Small intestine (tissue), 7 donors: ENCODE data around the gene NOXRED1. TPM values are rescaled to one million over a fixed set of nuclear protein-coding genes. Genes with fewer than 3 reads are reported as not detected.
"Not testable (repeated sequence)": the region's sequence is repeated elsewhere in the genome, so short reads cannot be mapped to it uniquely, and the experiment has no call there.

Experiments used
- DNase-seq, 2 donors: peaks; one replicate each; pipeline versions ENCODE4 v3.0.0 to v3.0.0-alpha.2; 2013
- FAIRE-seq: peaks from 2 replicates; lab custom pipeline; 2012; peaks lifted over from hg19 to GRCh38; lab: Jason Lieb, UNC
- H3K27ac ChIP-seq, 3 donors: one replicate each; pipeline ENCODE4 v1.5.1; 2013; ENCODE audit warnings: low read length in 2 of 3, mild to moderate bottlenecking in 2 of 3, control low read depth in 1 of 3, inconsistent platforms in 1 of 3, low read depth in 1 of 3, moderate library complexity in 1 of 3
- H3K27me3 ChIP-seq, 3 donors: one replicate each; pipeline ENCODE4 v1.6.1; 2013; ENCODE audit warnings: low read length in 3 of 3, inconsistent platforms in 1 of 3; ENCODE audit not compliant: control insufficient read depth in 3 of 3, insufficient read depth in 3 of 3
- H3K36me3 ChIP-seq, 3 donors: one replicate each; pipeline ENCODE4 v1.6.1; 2013; ENCODE audit warnings: low read length in 3 of 3, inconsistent platforms in 1 of 3, low read depth in 1 of 3, mild to moderate bottlenecking in 1 of 3, moderate library complexity in 1 of 3; ENCODE audit not compliant: control insufficient read depth in 3 of 3, insufficient read depth in 2 of 3
- H3K4me1 ChIP-seq, 3 donors: one replicate each; pipeline ENCODE4 v1.6.1; 2013; ENCODE audit warnings: low read length in 2 of 3, inconsistent platforms in 1 of 3, low read depth in 1 of 3, mild to moderate bottlenecking in 1 of 3, moderate library complexity in 1 of 3; ENCODE audit not compliant: control insufficient read depth in 3 of 3, insufficient read depth in 2 of 3
- H3K4me3 ChIP-seq, 3 donors: one replicate each; pipeline ENCODE4 v1.5.1; 2013; ENCODE audit warnings: low read length in 3 of 3, control low read depth in 1 of 3, inconsistent platforms in 1 of 3, low read depth in 1 of 3, mild to moderate bottlenecking in 1 of 3, moderate library complexity in 1 of 3
- H3K9me3 ChIP-seq, 2 donors: one replicate each; pipeline ENCODE4 v1.6.1; 2013; ENCODE audit warnings: low read depth in 1 of 2, low read length in 1 of 2; ENCODE audit not compliant: control insufficient read depth in 2 of 2, insufficient read depth in 1 of 2
- WGBS, 3 donors: extraction: QIAGEN DNeasy Blood & Tissue Kit; methylation state at CpG; one replicate each; pipeline ENCODE4 v1.1.7; 2013; 5-methylcytosine and 5-hydroxymethylcytosine counted together
- polyA plus RNA-seq, 4 donors: library from polyadenylated mRNA; stranded (reverse) in 3 of 4; unstranded in 1 of 4; fragments of 200-250 nt in 3 of 4; fragments of 120-200 nt in 1 of 4; gene quantifications; one replicate each; pipeline versions ENCODE4 v1.2.1 to v1.2.3, GENCODE V29; 2013
- donor health status: healthy with polysubstance abuse.
- donor health status: control.
- donor health status: control.
- donor health status: Bipolar disorder and iron deficiency.
- donor health status: healthy.

The NOXRED1 gene
- polyA plus RNA-seq, 4 donors, result 0.12 to 0.68 (median 0.36) TPM

DNA sequence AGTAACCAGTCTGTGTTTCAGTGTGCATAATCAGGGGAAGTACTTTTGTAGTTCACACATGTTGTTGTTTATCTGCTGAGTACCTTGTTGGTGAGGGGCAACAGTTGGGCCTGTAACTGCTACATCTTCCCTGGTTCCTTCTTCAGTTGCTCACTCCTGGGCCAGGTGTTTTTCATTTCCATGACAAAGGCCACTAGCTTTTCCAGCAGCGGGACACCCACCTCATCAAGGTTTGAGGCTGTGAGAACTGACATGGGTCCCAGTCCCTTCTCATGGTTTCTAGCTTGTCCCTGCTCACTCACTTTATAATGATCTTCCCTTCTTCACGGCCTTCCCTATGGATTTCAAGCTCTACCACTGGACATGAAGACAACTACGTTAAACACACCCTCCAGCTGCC is 1.5 kb upstream of the NOXRED1 start:
- H3K27me3 ChIP-seq, result no peaks in the 10 kb centered on the region
- peaks cover 0 to 1% of the 10 kb centered on the region in 2 donors for H3K9me3 ChIP-seq
- FAIRE-seq (no peak), DNase-seq (no peak)
- WGBS, 3 donors, result 86 to 98% (median 96%) methylated on average over 3 of the region's 3 CpGs
- no peak overlapping the region for H3K27ac ChIP-seq
- no peaks in the 10 kb centered on the region for H3K4me1 ChIP-seq
- H3K4me3 ChIP-seq, result no peak overlapping the region
- peaks cover 22 to 40% (median 31%) of the 10 kb centered on the region in 3 donors for H3K36me3 ChIP-seq

DNA sequence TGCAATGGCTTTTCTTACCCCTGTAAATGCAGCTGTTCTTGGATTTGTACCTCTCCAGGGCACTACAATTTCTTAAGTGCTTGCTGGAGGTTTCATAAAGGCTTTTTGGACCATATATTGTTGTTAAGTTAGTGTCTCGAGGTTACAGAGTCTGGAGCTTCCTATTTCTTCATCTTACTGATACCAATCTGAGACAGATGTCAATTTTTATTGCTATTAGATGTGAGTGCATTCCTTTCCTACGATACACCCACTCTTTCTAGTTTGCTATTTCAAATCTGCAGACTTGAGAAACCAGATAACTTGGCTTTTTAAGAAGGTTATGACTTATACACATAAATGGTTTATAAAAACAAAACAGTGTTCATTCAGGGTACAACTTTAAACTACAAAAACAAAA is 2.1 kb downstream of the NOXRED1 start:
- Histone ChIP-seq H3K27me3 (no peaks in the 10 kb centered on the region), H3K27ac (no peak overlapping the region), H3K9me3 (peaks cover 0 to 17% of the 10 kb centered on the region in 2 donors), H3K4me3 (no peak overlapping the region), H3K4me1 (no peaks in the 10 kb centered on the region), H3K36me3 (peaks cover 10 to 17% (median 12%) of the 10 kb centered on the region in 3 donors)
- 49 to 89% (median 69%) methylated on average over 2 of the region's 2 CpGs for WGBS, 3 donors
- FAIRE-seq (no peak), DNase-seq (no peak)

DNA sequence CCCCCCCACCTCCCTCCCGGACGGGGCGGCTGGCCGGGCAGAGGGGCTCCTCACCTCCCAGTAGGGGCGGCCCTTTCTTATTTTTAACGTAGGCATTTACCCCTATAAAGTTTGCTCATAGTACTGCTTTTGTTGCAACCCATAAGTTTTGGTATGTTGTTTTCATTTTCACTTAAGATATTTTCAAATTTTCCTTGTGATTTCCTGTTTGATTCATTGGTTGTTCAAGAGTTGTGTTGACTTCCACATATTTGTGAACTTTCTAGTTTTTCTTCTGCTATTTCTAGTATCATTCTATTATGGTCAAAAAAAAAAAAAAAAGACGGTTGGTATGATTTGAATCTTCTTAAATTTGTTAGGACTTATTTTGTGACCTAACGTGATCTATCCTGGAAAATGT is 6.5 kb downstream of the NOXRED1 start:
- Histone ChIP-seq H3K36me3 (peaks cover 0 to 2% (median 0%) of the 10 kb centered on the region in 3 donors), H3K27me3 (no peaks in the 10 kb centered on the region), H3K27ac (no peak overlapping the region), H3K4me3 (no peak overlapping the region), H3K4me1 (no peaks in the 10 kb centered on the region), H3K9me3 (peaks cover 0 to 17% of the 10 kb centered on the region in 2 donors)
- WGBS, 3 donors, result 93 to 96% (median 95%) methylated on average over 6 to 8 of the region's 8 CpGs
- FAIRE-seq (no peak), DNase-seq (no peak)

DNA sequence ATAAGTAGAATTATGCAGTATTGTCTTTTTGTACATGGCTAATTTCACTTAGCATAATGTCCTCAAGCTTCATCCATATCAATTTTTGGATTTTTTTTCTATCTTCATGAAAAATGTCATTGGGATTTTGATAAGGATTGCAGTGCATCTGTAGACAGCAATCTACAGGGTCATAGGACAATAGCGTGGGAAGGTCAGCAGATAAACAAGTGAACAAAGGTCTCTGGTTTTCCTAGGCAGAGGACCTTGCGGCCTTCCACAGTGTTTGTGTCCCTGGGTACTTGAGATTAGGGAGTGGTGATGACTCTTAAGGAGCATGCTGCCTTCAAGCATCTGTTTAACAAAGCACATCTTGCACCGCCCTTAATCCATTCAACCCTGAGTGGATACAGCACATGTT is 7.2 kb downstream of the NOXRED1 start:
- FAIRE-seq, H3K27ac ChIP-seq, DNase-seq, H3K4me3 ChIP-seq, H3K27me3 ChIP-seq, H3K36me3 ChIP-seq, H3K4me1 ChIP-seq: not testable (repeated sequence)
- peaks cover 0 to 17% of the 10 kb centered on the region in 2 donors for H3K9me3 ChIP-seq
- 43 to 79% (median 59%) methylated on average over 2 of the region's 3 CpGs for WGBS, 3 donors

DNA sequence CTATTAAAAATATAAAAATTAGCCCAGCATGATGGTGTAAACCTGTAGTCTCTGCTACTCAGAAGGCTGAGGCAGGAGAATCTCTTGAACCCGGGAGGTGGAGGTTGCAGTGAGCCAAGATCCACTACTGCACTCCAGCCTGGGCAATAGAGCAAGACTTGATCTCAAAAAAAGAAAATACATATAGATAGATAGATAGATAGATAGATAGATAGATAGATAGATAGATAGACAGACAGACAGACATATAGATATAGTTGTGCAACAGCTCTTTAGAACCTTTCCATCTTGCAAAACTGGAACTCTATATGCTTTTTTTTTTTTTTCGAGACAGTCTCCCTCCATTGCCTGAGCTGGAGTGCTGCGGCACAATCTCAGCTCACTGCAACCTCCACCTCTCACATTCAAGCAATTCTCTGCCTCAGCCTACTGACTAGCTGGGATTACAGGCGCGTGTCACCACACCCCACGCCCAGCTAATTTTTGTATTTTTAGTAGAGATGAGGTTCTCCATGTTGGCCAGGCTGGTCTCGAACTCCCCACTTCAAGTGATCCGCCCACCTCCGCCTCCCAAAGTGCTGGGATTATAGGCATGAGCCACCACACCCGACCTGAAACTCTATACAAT is 7.8 kb downstream of the NOXRED1 start:
- H3K27ac ChIP-seq, H3K36me3 ChIP-seq, FAIRE-seq, H3K27me3 ChIP-seq, H3K4me3 ChIP-seq, H3K4me1 ChIP-seq, DNase-seq: not testable (repeated sequence)
- peaks cover 0 to 17% of the 10 kb centered on the region in 2 donors for H3K9me3 ChIP-seq
- WGBS, 3 donors, result 92 to 95% (median 94%) methylated on average over 10 of the region's 10 CpGs

DNA sequence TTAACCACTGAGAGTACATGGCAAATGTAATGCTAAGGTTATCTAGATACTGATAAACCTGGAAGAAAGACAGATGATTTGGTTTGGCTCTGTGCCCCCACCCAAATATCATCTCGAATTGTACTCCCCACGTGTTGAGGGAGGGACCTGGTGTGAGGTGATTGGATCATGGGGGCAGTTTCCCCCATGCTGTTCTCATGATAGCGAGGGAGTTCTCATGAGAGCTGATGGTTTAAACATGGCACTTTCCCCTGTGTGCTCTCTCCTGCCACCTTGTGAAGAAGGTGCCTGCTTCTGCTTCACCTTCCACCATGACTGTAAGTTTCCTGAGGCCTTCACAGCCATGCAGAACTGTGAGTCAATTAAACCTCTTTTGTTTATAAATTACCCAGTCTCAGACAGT is 14.2 kb downstream of the NOXRED1 start:
- peak; percentile 26 to 28 for DNase-seq
- Histone ChIP-seq H3K9me3 (no peaks in the 10 kb centered on the region), H3K4me1 (no peaks in the 10 kb centered on the region), H3K4me3 (no peak overlapping the region), H3K27ac (no peak overlapping the region), H3K27me3 (no peaks in the 10 kb centered on the region), H3K36me3 (no peaks in the 10 kb centered on the region)
- 51 to 63% (median 57%) methylated on average over 3 of the region's 3 CpGs for WGBS, 3 donors
- no peak for FAIRE-seq

DNA sequence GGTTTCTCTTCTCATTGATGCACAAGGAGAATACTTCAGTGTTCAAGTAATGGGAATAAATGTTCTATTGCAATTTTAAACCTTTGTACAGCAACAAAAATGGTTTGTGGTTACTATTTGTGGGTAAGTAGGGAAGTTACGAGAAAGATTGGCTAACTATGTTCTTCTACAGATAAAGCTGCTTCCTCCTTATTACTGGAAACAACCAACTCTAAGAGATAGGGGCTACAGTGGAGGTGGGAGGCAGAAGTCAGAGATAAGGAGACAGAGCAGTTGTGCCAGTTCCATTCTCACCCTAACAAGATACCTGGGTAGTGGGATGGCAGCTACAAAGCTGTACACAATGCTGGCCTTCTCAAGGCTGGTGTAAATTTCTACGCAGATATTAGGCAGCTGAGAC is 16.2 kb downstream of the NOXRED1 start:
- DNase-seq, result no peak
- Histone ChIP-seq H3K4me1 (no peaks in the 10 kb centered on the region), H3K27ac (no peak overlapping the region), H3K4me3 (no peak overlapping the region), H3K9me3 (no peaks in the 10 kb centered on the region), H3K36me3 (no peaks in the 10 kb centered on the region), H3K27me3 (no peaks in the 10 kb centered on the region)
- 75 to 88% (median 79%) methylated on average over 2 of the region's 2 CpGs for WGBS, 3 donors
- no peak for FAIRE-seq

DNA sequence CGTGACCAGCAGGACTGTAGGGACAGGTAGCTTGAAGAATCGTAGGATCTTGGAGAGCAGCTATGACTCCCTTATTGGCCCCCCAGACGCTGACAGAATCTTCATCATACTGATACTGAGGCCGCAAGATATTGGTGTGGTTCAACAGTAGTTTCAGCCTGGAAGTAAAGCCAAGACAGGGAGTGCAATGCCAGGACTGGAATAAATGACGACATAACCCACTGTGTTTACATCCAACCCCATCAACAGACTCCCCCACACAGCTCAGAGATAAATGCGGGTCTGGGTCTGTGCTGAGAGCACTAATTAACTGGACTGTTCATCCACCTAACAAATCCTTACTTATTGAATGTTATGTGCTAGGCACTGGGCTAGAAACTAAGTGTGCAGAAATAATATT is 16.6 kb downstream of the NOXRED1 start:
- Histone ChIP-seq H3K27ac (no peak overlapping the region), H3K4me3 (no peak overlapping the region), H3K4me1 (no peaks in the 10 kb centered on the region), H3K36me3 (no peaks in the 10 kb centered on the region), H3K9me3 (no peaks in the 10 kb centered on the region), H3K27me3 (no peaks in the 10 kb centered on the region)
- DNase-seq (no peak), FAIRE-seq (no peak)
- WGBS, 3 donors, result 57 to 86% (median 77%) methylated on average over 6 of the region's 6 CpGs

DNA sequence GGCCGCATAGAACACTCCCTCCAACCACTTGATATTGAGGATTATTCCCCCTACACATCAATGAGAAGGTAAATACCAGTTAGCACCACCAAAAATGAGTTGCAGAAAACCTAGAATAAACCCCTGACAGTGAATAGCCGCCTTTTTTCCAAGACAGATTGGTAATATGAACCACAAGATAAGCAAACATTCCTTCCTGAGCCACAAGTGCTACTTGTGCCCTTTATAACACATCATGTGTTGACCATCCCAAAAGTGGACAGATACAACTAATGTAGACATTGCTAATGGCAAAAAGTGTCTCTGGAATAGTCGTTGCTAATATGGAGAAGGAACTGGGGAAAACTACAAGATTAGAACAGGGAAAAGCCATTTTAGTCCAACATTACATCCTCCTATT is 17.2 kb downstream of the NOXRED1 start:
- H3K36me3 ChIP-seq, result no peaks in the 10 kb centered on the region
- H3K4me1 ChIP-seq, result no peaks in the 10 kb centered on the region
- FAIRE-seq (no peak), DNase-seq (no peak)
- 68 to 79% (median 74%) methylated on average over 3 of the region's 3 CpGs for WGBS, 3 donors
- no peak overlapping the region for H3K27ac ChIP-seq
- no peaks in the 10 kb centered on the region for H3K27me3 ChIP-seq
- no peaks in the 10 kb centered on the region for H3K9me3 ChIP-seq
- H3K4me3 ChIP-seq, result no peak overlapping the region
